H1 (cell line): ENCODE data around the gene FCRL5. TPM values are rescaled to one million over a fixed set of nuclear protein-coding genes. Genes with fewer than 3 reads are reported as not detected.

Source experiments
- CTCF ChIA-PET: fragments of 300-600 bp; sonication (Branson Sonifier 250); formaldehyde crosslinking; loops from one replicate; lab custom pipeline; 2021; ENCODE audit not compliant: partially characterized antibody; lab: Charles Lee
- POLR2A ChIA-PET: fragments of 300-600 bp; sonication (Branson Sonifier 250); formaldehyde crosslinking; loops from one replicate; lab custom pipeline; 2021; ENCODE audit warnings: inconsistent platforms; ENCODE audit not compliant: partially characterized antibody; lab: Charles Lee
- DNase-seq, 2 experiments: peaks; one replicate each; pipeline versions ENCODE4 v3.0.0 to v3.0.0-alpha.2; 2010 to 2022; ENCODE audit warnings: low spot score in 2 of 2, low read depth in 1 of 2, mixed read lengths in 1 of 2
- FAIRE-seq: peaks from 2 replicates; lab custom pipeline; 2011; peaks lifted over from hg19 to GRCh38; lab: Jason Lieb, UNC
- H2AFZ ChIP-seq: 2 replicates; pipeline ENCODE4 v1.8.1; 2012; ENCODE audit warnings: low read length, inconsistent platforms
- H2AK5ac ChIP-seq: 2 replicates; pipeline ENCODE4 v1.6.1; 2013; ENCODE audit warnings: low read depth, low read length
- H2BK120ac ChIP-seq: replicated peaks from 2 replicates; pipeline ENCODE3; 2013; ENCODE audit warnings: low read depth, low read length, inconsistent platforms
- H2BK12ac ChIP-seq: 2 replicates; pipeline ENCODE4 v1.6.1; 2013; ENCODE audit warnings: low read depth, low read length
- H2BK15ac ChIP-seq: 2 replicates; pipeline ENCODE4 v1.6.1; 2013; ENCODE audit warnings: low read length
- H2BK20ac ChIP-seq: 2 replicates; pipeline ENCODE4 v1.6.1; 2013; ENCODE audit warnings: low read length
- H2BK5ac ChIP-seq: 2 replicates; pipeline ENCODE4 v1.6.1; 2013; ENCODE audit warnings: low read depth, low read length
- H3K14ac ChIP-seq: 2 replicates; pipeline ENCODE4 v1.6.1; 2013; ENCODE audit warnings: inconsistent platforms; ENCODE audit not compliant: insufficient read length
- H3K18ac ChIP-seq: 2 replicates; pipeline ENCODE4 v1.6.1; 2013; ENCODE audit warnings: low read length; ENCODE audit errors: extremely low read depth
- H3K23ac ChIP-seq: 2 replicates; pipeline ENCODE4 v1.6.1; 2013; ENCODE audit warnings: inconsistent platforms; ENCODE audit not compliant: insufficient read length
- H3K23me2 ChIP-seq: 2 replicates; pipeline ENCODE4 v1.6.1; 2013; ENCODE audit warnings: low read depth, low read length
- H3K27ac ChIP-seq: 2 replicates; pipeline ENCODE4 v1.6.1; 2011; ENCODE audit warnings: low read depth, low read length, inconsistent platforms
- H3K27me3 ChIP-seq, 4 experiments: replicated peaks in 1 of 4; 1 replicate in 1 of 4; 2 replicates in 3 of 4; pipeline versions ENCODE4 v1.6.1 to v1.8.1; 2011 to 2013; ENCODE audit warnings: low read length in 3 of 4, mild to moderate bottlenecking in 3 of 4, inconsistent platforms in 2 of 4, mixed read lengths in 2 of 4, moderate library complexity in 1 of 4; ENCODE audit not compliant: control insufficient read depth in 3 of 4, insufficient read depth in 3 of 4; ENCODE audit errors: extremely low read depth in 1 of 4
- H3K36me3 ChIP-seq, 4 experiments: 2 replicates each; pipeline versions ENCODE4 v1.6.1 to v1.8.1; 2011 to 2013; ENCODE audit warnings: mild to moderate bottlenecking in 4 of 4, low read length in 3 of 4, moderate library complexity in 2 of 4, control low read depth in 1 of 4, inconsistent platforms in 1 of 4; ENCODE audit not compliant: insufficient read depth in 4 of 4, control insufficient read depth in 2 of 4
- H3K4ac ChIP-seq: replicated peaks from 2 replicates; pipeline ENCODE3; 2013; ENCODE audit warnings: low read length, low read depth, mixed read lengths, inconsistent platforms; ENCODE audit not compliant: insufficient read length
- H3K4me1 ChIP-seq, 4 experiments: replicated peaks in 1 of 4; 1 replicate in 1 of 4; 2 replicates in 3 of 4; pipeline versions ENCODE4 v1.6.1 to v1.8.1; 2011 to 2013; ENCODE audit warnings: low read length in 3 of 4, inconsistent platforms in 2 of 4, mixed read lengths in 1 of 4; ENCODE audit not compliant: insufficient read depth in 4 of 4, control insufficient read depth in 3 of 4
- H3K4me2 ChIP-seq, 2 experiments: 2 replicates each; pipeline versions ENCODE4 v1.6.1 to v1.8.1; 2011 to 2013; ENCODE audit warnings: low read depth in 2 of 2, low read length in 2 of 2, control low read depth in 1 of 2, inconsistent platforms in 1 of 2, mild to moderate bottlenecking in 1 of 2; ENCODE audit not compliant: insufficient read depth in 1 of 2
- H3K4me3 ChIP-seq, 4 experiments: fragments of 200-600, 300-600 bp in 1 of 4; sonication (generic), shearing (Covaris generic), sonication (Bioruptor Twin) in 1 of 4; 2 replicates each; pipeline versions ENCODE4 v1.5.1 to v1.8.1; 2011 to 2016; ENCODE audit warnings: low read length in 4 of 4, low read depth in 3 of 4, control low read depth in 2 of 4, inconsistent platforms in 2 of 4, mild to moderate bottlenecking in 2 of 4, mixed read lengths in 1 of 4, moderate library complexity in 1 of 4; ENCODE audit not compliant: insufficient read depth in 2 of 4; ENCODE audit errors: extremely low read depth in 1 of 4
- H3K56ac ChIP-seq: replicated peaks from 2 replicates; pipeline ENCODE3; 2013; ENCODE audit warnings: low read depth, mild to moderate bottlenecking, mixed read lengths, low read length, inconsistent platforms; ENCODE audit not compliant: insufficient read length
- H3K79me1 ChIP-seq: 2 replicates; pipeline ENCODE4 v1.6.1; 2013; ENCODE audit warnings: low read depth, low read length, control low read depth
- H3K79me2 ChIP-seq, 2 experiments: 2 replicates each; pipeline versions ENCODE4 v1.6.1 to v1.8.1; 2012 to 2013; ENCODE audit warnings: low read length in 2 of 2, mild to moderate bottlenecking in 2 of 2, inconsistent platforms in 1 of 2; ENCODE audit not compliant: insufficient read depth in 2 of 2, control insufficient read depth in 1 of 2
- H3K9ac ChIP-seq, 4 experiments: replicated peaks in 1 of 4; 1 replicate in 1 of 4; 2 replicates in 3 of 4; pipeline versions ENCODE4 v1.6.1 to v1.8.1; 2011 to 2013; ENCODE audit warnings: low read depth in 3 of 4, low read length in 3 of 4, control low read depth in 2 of 4, mild to moderate bottlenecking in 2 of 4, moderate library complexity in 2 of 4, inconsistent platforms in 1 of 4; ENCODE audit errors: extremely low read depth in 1 of 4
- H3K9me3 ChIP-seq, 2 experiments: 2 replicates each; pipeline versions ENCODE4 v1.6.1 to v1.8.1; 2012 to 2013; ENCODE audit warnings: mild to moderate bottlenecking in 2 of 2, moderate library complexity in 2 of 2, control low read depth in 1 of 2, inconsistent platforms in 1 of 2, low read depth in 1 of 2, low read length in 1 of 2, mixed read lengths in 1 of 2; ENCODE audit not compliant: insufficient read depth in 2 of 2
- H4K20me1 ChIP-seq, 2 experiments: replicated peaks in 1 of 2; 2 replicates each; pipeline versions ENCODE3 to v1.8.1; 2011 to 2013; ENCODE audit warnings: inconsistent platforms in 2 of 2, low read length in 2 of 2, mild to moderate bottlenecking in 1 of 2; ENCODE audit not compliant: insufficient read depth in 2 of 2, control insufficient read depth in 1 of 2
- H4K5ac ChIP-seq: 2 replicates; pipeline ENCODE4 v1.6.1; 2013; ENCODE audit warnings: low read length, low read depth, mixed read lengths, inconsistent platforms; ENCODE audit not compliant: insufficient read length
- H4K8ac ChIP-seq: 2 replicates; pipeline ENCODE4 v1.8.0; 2013; ENCODE audit warnings: mild to moderate bottlenecking, moderate library complexity, low read length, inconsistent platforms; ENCODE audit not compliant: insufficient read depth; ENCODE audit errors: extremely low read depth
- H4K91ac ChIP-seq: replicated peaks from 2 replicates; pipeline ENCODE3; 2013; ENCODE audit warnings: low read length, mixed read lengths, inconsistent platforms; ENCODE audit not compliant: insufficient read length
- SP1 ChIP-seq: IDR thresholded peaks from 2 replicates; pipeline ENCODE4 v1.6.1; 2011; ENCODE audit warnings: low read depth, low read length
- TAF7 ChIP-seq: optimal IDR thresholded peaks from 2 replicates; pipeline ENCODE3; 2011; ENCODE audit warnings: low read depth, mild to moderate bottlenecking, inconsistent platforms, low read length, moderate library complexity, borderline replicate concordance
- TCF12 ChIP-seq: IDR thresholded peaks from 2 replicates; pipeline ENCODE4 v1.6.1; 2011; ENCODE audit warnings: low read depth, mild to moderate bottlenecking, low read length
- ZNF274 ChIP-seq: IDR thresholded peaks from 2 replicates; pipeline ENCODE4 v1.7.0; 2012; ENCODE audit warnings: low read length, borderline replicate concordance; ENCODE audit errors: extremely low read depth
- WGBS, 2 experiments: shearing (Covaris generic) in 1 of 2; methylation state at CpG; one replicate each; pipeline versions ENCODE4 v1.1.6 to v1.1.7; 2013 to 2015; ENCODE audit warnings: low lambda C conversion rate in 2 of 2, mixed read lengths in 2 of 2, inconsistent platforms in 1 of 2, low coverage in 1 of 2, missing lambda C conversion rate in 1 of 2; ENCODE audit not compliant: insufficient replicate concordance in 2 of 2, insufficient coverage in 1 of 2, insufficient read length in 1 of 2; ENCODE audit errors: extremely low coverage in 1 of 2, missing lambda C conversion rate in 1 of 2; 5-methylcytosine and 5-hydroxymethylcytosine counted together
- polyA plus RNA-seq, 7 experiments: library from polyadenylated mRNA; depleted of rRNA in 3 of 7; stranded (reverse) in 5 of 7; unstranded in 2 of 7; fragments of >200 nt in 5 of 7; fragments of 200-250 nt in 2 of 7; gene quantifications; 1 replicate in 5 of 7; 2 replicates in 1 of 7; 4 replicates in 1 of 7; pipeline versions ENCODE4 v1.2.1 to v1.2.3, GENCODE V29; 2011 to 2013; ENCODE audit warnings: missing spikeins in 2 of 7, mixed read lengths in 2 of 7
- total RNA-seq: library from RNA; stranded (reverse); fragmentation: NEBNext Ultra II Directional; extraction: Animal tissue kit (Norgen Biotek cat#: 25700); gene quantifications from 2 replicates; pipeline ENCODE4 v1.2.1, GENCODE V29; 2021

FCRL5 gene
- total and polyA plus RNA-seq, 2 of the 8 experiments (the other 6 are each of a cell fraction or from before 2014, with no cell fraction given), result 1.0 to 2.6 TPM

DNA sequence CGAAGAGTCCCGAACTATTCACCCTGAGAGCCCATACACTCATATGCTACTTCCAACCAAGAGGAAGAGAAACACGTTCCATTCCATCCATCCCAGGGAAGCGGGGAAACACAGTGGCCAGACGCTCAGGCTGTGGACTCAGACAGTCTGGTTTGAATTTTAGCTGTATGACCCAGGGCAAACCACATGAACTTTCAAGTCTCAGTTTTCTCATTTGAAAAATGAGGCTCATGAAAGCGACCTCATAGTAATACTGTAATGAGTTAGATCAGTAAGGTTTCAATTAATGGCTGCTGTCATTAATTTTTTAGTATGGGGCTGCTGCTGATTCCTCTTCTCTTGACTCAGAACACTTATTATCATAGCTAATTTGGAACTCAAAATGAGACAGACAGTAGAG lies 44.1 kb upstream of the FCRL5 start:
- DNase-seq (no peak), FAIRE-seq (no peak)
- no peak overlapping the region for H3K56ac ChIP-seq
- H3K9ac ChIP-seq, result no peak overlapping the region
- H2BK5ac ChIP-seq, result no peak overlapping the region
- no peaks in the 10 kb centered on the region for H3K9me3 ChIP-seq
- H4K5ac ChIP-seq, result no peak overlapping the region
- 82% methylated on average over 6 of the region's 6 CpGs; no CpG with 5 or more reads in 1 of the 2 experiments for WGBS, 2 experiments
- no peak overlapping the region for H2BK12ac ChIP-seq
- no peaks in the 10 kb centered on the region for H4K20me1 ChIP-seq
- no peak overlapping the region for H3K23ac ChIP-seq
- no peak overlapping the region for H3K18ac ChIP-seq
- no peak overlapping the region for H3K27ac ChIP-seq
- no peak overlapping the region for H2BK15ac ChIP-seq
- no peaks in the 10 kb centered on the region for H3K4me1 ChIP-seq
- H3K79me1 ChIP-seq, result no peaks in the 10 kb centered on the region
- H4K91ac ChIP-seq, result no peak overlapping the region
- no peak overlapping the region for H3K4ac ChIP-seq
- no peak overlapping the region for H2BK120ac ChIP-seq
- no peak overlapping the region for H2AFZ ChIP-seq
- H4K8ac ChIP-seq, result no peak overlapping the region
- no peak overlapping the region for H2BK20ac ChIP-seq
- H3K27me3 ChIP-seq, result no peaks in the 10 kb centered on the region
- H2AK5ac ChIP-seq, result no peak overlapping the region
- TF ChIP-seq TCF12, result no peak
- no peak for TF ChIP-seq ZNF274
- no peak for TF ChIP-seq SP1
- no peak for TF ChIP-seq TAF7
- CTCF ChIA-PET, result interaction anchor here (1.1 to 3.7 kb wide), 3 partner anchors 10 to 20 kb away, joined by 3 to 20 read pairs (median 7); no protein-coding TSS in a partner anchor
- no peaks in the 10 kb centered on the region; the same call in 1 of the 2 replicates for H3K23me2 ChIP-seq
- POLR2A ChIA-PET, result interaction anchor here (1.6 kb wide), 1 partner anchor 12 kb away, joined by 4 read pairs; no protein-coding TSS in a partner anchor
- H3K4me3 ChIP-seq, result no peak overlapping the region
- no peak overlapping the region for H3K14ac ChIP-seq
- H3K36me3 ChIP-seq, result no peaks in the 10 kb centered on the region
- no peak overlapping the region for H3K4me2 ChIP-seq
- no peaks in the 10 kb centered on the region for H3K79me2 ChIP-seq
